Stimulated activated CD4-positive, alpha-beta T cell treated with anti-CD3 and anti-CD28 coated beads, TNF-alpha, amount 100 ng/mL, for 4 hours (primary cell): Measurements from ENCODE around the gene DPM3.
"Not testable (repeated sequence)": the region's sequence is repeated elsewhere in the genome, so short reads cannot be mapped to it uniquely, and the experiment has no call there.

ENCODE experiments used
- DNase-seq, 3 experiments: peaks; one replicate each; pipeline ENCODE4 v3.0.0-alpha.2; 2020; ENCODE audit warnings: low read depth in 3 of 3

The DPM3 gene

GRCh38 chr1:155158991-155159390 lies 18.7 kb upstream of the DPM3 start:
- no peak for DNase-seq

- not testable (repeated sequence) for DNase-seq
Observed at GRCh38 chr1:155155996-155156643, 15.8 kb upstream of the DPM3 start.

GRCh38 chr1:155145491-155145890 lies 5.2 kb upstream of the DPM3 start:
- DNase-seq: no peak

GRCh38 chr1:155141749-155142148 lies 1.4 kb upstream of the DPM3 start:
- DNase-seq: no peak

GRCh38 chr1:155140630-155140953 lies 261 bp upstream of the DPM3 start:
- no peak for DNase-seq

- DNase-seq: no peak
Observed at GRCh38 chr1:155137154-155137949, 3.0 kb downstream of the DPM3 start.

- DNase-seq: no peak
Observed at GRCh38 chr1:155136748-155137147, 3.6 kb downstream of the DPM3 start.

- peak; percentile 81 to 86 (median 83) for DNase-seq
Observed at GRCh38 chr1:155135415-155136028, 4.8 kb downstream of the DPM3 start, which contains the start of gene SLC50A1. Gene SLC50A1, plus strand, starts transcription at chr1:155135852. Its CDS starts 60 bp downstream, at chr1:155135912.

GRCh38 chr1:155134880-155135414 lies 5.4 kb downstream of the DPM3 start:
- peak; percentile 54 to 66 (median 58) for DNase-seq

- DNase-seq: no peak
Observed at GRCh38 chr1:155134322-155134721, 6.0 kb downstream of the DPM3 start.

- no peak for DNase-seq
Observed at GRCh38 chr1:155133799-155134281, 6.5 kb downstream of the DPM3 start.

GRCh38 chr1:155131856-155132255 lies 8.5 kb downstream of the DPM3 start:
- DNase-seq: no peak

- DNase-seq: no peak
Observed at GRCh38 chr1:155131285-155131684, 9.0 kb downstream of the DPM3 start.

- no peak for DNase-seq
Observed at GRCh38 chr1:155130272-155131006, 9.9 kb downstream of the DPM3 start.

- DNase-seq: no peak
Observed at GRCh38 chr1:155128755-155129473, 11.4 kb downstream of the DPM3 start.

GRCh38 chr1:155127967-155128754 lies 12.2 kb downstream of the DPM3 start:
- no peak for DNase-seq

GRCh38 chr1:155127105-155127966 lies 13.0 kb downstream of the DPM3 start, which contains the start of gene EFNA1:
Gene EFNA1, plus strand, starts transcription at chr1:155127876. Its CDS starts 102 bp downstream, at chr1:155127978.
- peak in 2 of 3 experiments; percentile 17 to 22 for DNase-seq

- no peak for DNase-seq
Observed at GRCh38 chr1:155126556-155127104, 13.7 kb downstream of the DPM3 start.
